Lung (tissue), 12 donors: ENCODE results near the gene IGSF9. TPM values are rescaled to one million over a fixed set of nuclear protein-coding genes. Genes with fewer than 3 reads are reported as not detected.

Experiments
- ATAC-seq: fragments of 200-7000 bp; cut with Tn5 transposase; one replicate; pipeline ENCODE4 v1.9.1; 2020; ENCODE audit warnings: moderate number of reproducible peaks; ENCODE audit not compliant: insufficient read depth, low FRiP score
- DNase-seq, 3 donors: peaks; one replicate each; pipeline ENCODE4 v3.0.0-alpha.2; 2013 to 2017
- H3K27ac ChIP-seq, 2 donors: one replicate each; pipeline ENCODE4 v1.5.1; 2013; ENCODE audit warnings: mild to moderate bottlenecking in 2 of 2, moderate library complexity in 2 of 2, control low read depth in 1 of 2, inconsistent platforms in 1 of 2, low read depth in 1 of 2, low read length in 1 of 2
- H3K27me3 ChIP-seq, 3 donors: one replicate each; pipeline ENCODE4 v1.5.1; 2013; ENCODE audit warnings: low read length in 2 of 3; ENCODE audit not compliant: control insufficient read depth in 3 of 3, insufficient read depth in 3 of 3
- H3K36me3 ChIP-seq, 4 donors: one replicate each; pipeline ENCODE4 v1.5.1; 2013; ENCODE audit warnings: low read length in 4 of 4, mild to moderate bottlenecking in 1 of 4, moderate library complexity in 1 of 4; ENCODE audit not compliant: control insufficient read depth in 4 of 4, insufficient read depth in 4 of 4
- H3K4me1 ChIP-seq, 5 donors: one replicate each; pipeline ENCODE4 v1.5.1; 2013; ENCODE audit warnings: low read length in 5 of 5, mild to moderate bottlenecking in 2 of 5, moderate library complexity in 1 of 5; ENCODE audit not compliant: control insufficient read depth in 5 of 5, insufficient read depth in 5 of 5
- H3K4me3 ChIP-seq: one replicate; pipeline ENCODE4 v1.5.1; 2013; ENCODE audit warnings: mild to moderate bottlenecking, control low read depth, moderate library complexity
- H3K9ac ChIP-seq, 2 donors: one replicate each; pipeline ENCODE4 v1.5.1; 2013; ENCODE audit warnings: low read length in 2 of 2, control low read depth in 1 of 2; ENCODE audit not compliant: insufficient read depth in 1 of 2
- H3K9me3 ChIP-seq, 4 donors: one replicate each; pipeline ENCODE4 v1.5.1; 2013; ENCODE audit warnings: low read length in 3 of 4, mild to moderate bottlenecking in 1 of 4, moderate library complexity in 1 of 4; ENCODE audit not compliant: control insufficient read depth in 4 of 4, insufficient read depth in 3 of 4
- CTCF ChIP-seq: IDR thresholded peaks from 2 replicates; pipeline ENCODE4 v1.5.1; 2012; ENCODE audit warnings: mild to moderate bottlenecking; ENCODE audit errors: control extremely low read depth, extremely low read depth
- WGBS, 2 donors: extraction: QIAGEN DNeasy Blood & Tissue Kit; methylation state at CpG; one replicate each; pipeline ENCODE4 v1.1.7; 2013; 5-methylcytosine and 5-hydroxymethylcytosine counted together
- polyA plus RNA-seq, 2 donors: library from polyadenylated mRNA; stranded (reverse); fragments of 200-250 nt; gene quantifications; one replicate each; pipeline ENCODE4 v1.2.1, GENCODE V29; 2013
- total RNA-seq, 2 donors: library from RNA; depleted of rRNA in 1 of 2; stranded (reverse); fragments of >200 nt in 1 of 2; gene quantifications; one replicate each; pipeline ENCODE4 v1.2.1, GENCODE V29; 2014 to 2021
- donor health status: control.
- donor health status: control.
- donor health status: Bipolar disorder and iron deficiency.
- donor health status: healthy.
- donor health status: DM: yes; HTN: yes; CAD: no.

Gene IGSF9
- total and polyA plus RNA-seq, 4 donors = 1.4 to 4.9 (median 2.0) TPM

- DNase-seq (no peak), ATAC-seq (no peak)
- no peak overlapping the region for H3K4me3 ChIP-seq
- H3K27me3 ChIP-seq = no peaks in the 10 kb centered on the region
- no peak overlapping the region for H3K9ac ChIP-seq
- peak overlapping the region in 1 of 2 donors; percentile 42 for H3K27ac ChIP-seq
- H3K9me3 ChIP-seq = no peaks in the 10 kb centered on the region
- WGBS, 2 donors = 91 to 94% methylated on average over 4 of the region's 4 CpGs
- peaks cover 0 to 3% (median 0%) of the 10 kb centered on the region in 5 donors for H3K4me1 ChIP-seq
- TF ChIP-seq CTCF = no peak
- no peaks in the 10 kb centered on the region for H3K36me3 ChIP-seq
Observed at GRCh38 chr1:159889202-159889601, 56.2 kb downstream of the IGSF9 start.

- Histone ChIP-seq H3K27ac (no peak overlapping the region), H3K27me3 (no peaks in the 10 kb centered on the region), H3K36me3 (no peaks in the 10 kb centered on the region), H3K4me3 (no peak overlapping the region), H3K4me1 (peaks cover 0 to 6% (median 4%) of the 10 kb centered on the region in 5 donors), H3K9me3 (no peaks in the 10 kb centered on the region), H3K9ac (no peak overlapping the region)
- DNase-seq (no peak), ATAC-seq (no peak)
- WGBS, 2 donors = 82 to 90% methylated on average over 8 of the region's 8 CpGs
- TF ChIP-seq CTCF = no peak
Observed at GRCh38 chr1:159884296-159884695, 61.1 kb downstream of the IGSF9 start.

- Histone ChIP-seq H3K27ac (no peak overlapping the region), H3K9me3 (peaks cover 0 to 2% (median 0%) of the 10 kb centered on the region in 4 donors), H3K9ac (no peak overlapping the region), H3K4me3 (no peak overlapping the region), H3K36me3 (no peaks in the 10 kb centered on the region), H3K4me1 (peaks cover 0 to 6% (median 4%) of the 10 kb centered on the region in 5 donors), H3K27me3 (no peaks in the 10 kb centered on the region)
- no peak for DNase-seq
- no peak for TF ChIP-seq CTCF
- WGBS, 2 donors = 68 to 86% methylated on average over 4 of the region's 4 CpGs
- no peak for ATAC-seq
Observed at GRCh38 chr1:159883134-159883533, 62.3 kb downstream of the IGSF9 start.

- WGBS, 2 donors = 67 to 70% methylated on average over 2 of the region's 2 CpGs
- no peak for TF ChIP-seq CTCF
- Histone ChIP-seq H3K9ac (no peak overlapping the region), H3K4me3 (no peak overlapping the region), H3K27me3 (no peaks in the 10 kb centered on the region), H3K9me3 (peaks cover 0 to 2% (median 0%) of the 10 kb centered on the region in 4 donors), H3K4me1 (peaks cover 0 to 6% (median 4%) of the 10 kb centered on the region in 5 donors), H3K36me3 (no peaks in the 10 kb centered on the region), H3K27ac (no peak overlapping the region)
- ATAC-seq (no peak), DNase-seq (no peak)
Observed at GRCh38 chr1:159882527-159882862, 62.9 kb downstream of the IGSF9 start.
